Esophagus squamous epithelium (tissue), 5 donors: ENCODE measurements around the gene MDFI. TPM values are rescaled to one million over a fixed set of nuclear protein-coding genes. Genes with fewer than 3 reads are reported as not detected.

Experiments
- DNase-seq: peaks from one replicate; lab custom pipeline; 2025; lab: John Stamatoyannopoulos, UW
- H3K27ac ChIP-seq, 4 donors: fragments of 200-600 bp; sonication (generic); one replicate each; pipeline ENCODE4 v1.5.1; 2016 to 2019; ENCODE audit warnings: mild to moderate bottlenecking in 1 of 4
- H3K27me3 ChIP-seq, 4 donors: fragments of 200-600 bp; sonication (generic); 1 replicate in 3 of 4; 2 replicates in 1 of 4; pipeline versions ENCODE4 v1.5.1 to v1.6.0; 2017 to 2021; ENCODE audit warnings: antibody characterized with exemption in 1 of 4
- H3K36me3 ChIP-seq, 3 donors: fragments of 200-600 bp; sonication (generic); one replicate each; pipeline ENCODE4 v1.5.1; 2016 to 2019
- H3K4me1 ChIP-seq, 3 donors: fragments of 200-600 bp; sonication (generic); one replicate each; pipeline ENCODE4 v1.5.1; 2017 to 2019
- H3K4me3 ChIP-seq, 4 donors: fragments of 200-600 bp; sonication (generic); 1 replicate in 3 of 4; 2 replicates in 1 of 4; pipeline ENCODE4 v1.5.1; 2016 to 2019; ENCODE audit warnings: mild to moderate bottlenecking in 2 of 4, moderate library complexity in 1 of 4
- H3K9me3 ChIP-seq, 3 donors: fragments of 200-600 bp; sonication (generic); one replicate each; pipeline ENCODE4 v1.5.1; 2016 to 2019
- POLR2A ChIP-seq, 4 donors: fragments of 450-650 bp; IDR thresholded peaks; one replicate each; pipeline ENCODE4 v1.6.1; 2017; ENCODE audit warnings: antibody characterized with exemption in 4 of 4, mild to moderate bottlenecking in 4 of 4, moderate library complexity in 3 of 4
- WGBS, 2 donors: methylation state at CpG; one replicate each; pipeline ENCODE4 v1.1.5; 2018; 5-methylcytosine and 5-hydroxymethylcytosine counted together
- intact Hi-C: fragments of 100-400 bp; cut with DNase I; formaldehyde crosslinking; loops from one replicate; pipeline ENCODE4 v1.15.0; 2022
- small RNA-seq, 4 donors: library from RNA; depleted of rRNA; stranded (forward); fragments of <200 nt; gene quantifications; one replicate each; pipeline ENCODE3, GENCODE V24; 2016
- total RNA-seq, 4 donors: library from RNA; depleted of rRNA; stranded (reverse); fragments of >200 nt; gene quantifications; one replicate each; pipeline ENCODE4 v1.1.0, GENCODE V29; 2016
- TF ChIP-seq, protein P1 (sequence below), 6 experiments: fragments of 450-650 bp in 4 of 6; fragments of 200-600 bp in 2 of 6; sonication (generic) in 2 of 6; IDR thresholded peaks; one replicate each; pipeline ENCODE4 v1.5.1; 2016 to 2019; ENCODE audit warnings: antibody characterized with exemption in 6 of 6, mild to moderate bottlenecking in 4 of 6, moderate library complexity in 4 of 6
- donor health status: DM: yes; HTN: yes; CAD: no.

MDFI gene
- total RNA-seq, 4 donors from 2014 or later, result 50.5 to 105 (median 81.8) TPM

DNA sequence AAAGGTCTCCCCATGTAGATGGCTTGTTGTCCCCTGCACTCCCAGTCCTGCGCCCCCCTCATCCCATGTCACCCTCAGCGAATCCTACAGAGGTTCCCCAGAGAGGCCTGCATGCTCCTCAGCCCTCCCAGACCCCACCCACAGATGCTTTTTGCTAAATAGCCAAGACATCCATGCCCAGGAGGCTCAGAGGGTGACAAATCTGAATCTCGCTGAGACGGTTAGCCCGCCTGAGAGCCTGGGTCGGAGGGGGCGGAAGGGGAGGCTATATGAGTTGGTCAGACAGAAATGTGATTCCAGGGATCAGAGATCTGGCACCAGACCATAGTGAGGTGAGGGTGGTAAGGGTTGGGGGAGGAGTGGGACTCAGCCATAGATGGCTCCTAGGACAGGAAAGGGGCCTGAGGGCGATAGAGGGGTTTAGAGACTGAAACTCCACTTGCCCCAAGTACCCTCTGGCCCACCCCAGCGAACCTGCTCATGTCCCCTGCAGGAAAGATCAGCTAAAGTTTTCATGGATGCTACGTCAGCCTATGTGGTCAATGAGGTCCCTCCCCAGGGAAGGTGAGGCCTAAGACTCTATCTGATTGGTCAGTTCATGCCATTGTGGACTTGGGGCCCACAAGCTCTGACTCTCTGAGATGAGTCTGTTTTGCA, 63.9 kb downstream of the MDFI start:
- Histone ChIP-seq H3K36me3 (peaks cover 0 to 34% (median 0%) of the 10 kb centered on the region in 3 donors), H3K4me1 (peaks cover 27 to 45% (median 32%) of the 10 kb centered on the region in 3 donors), H3K27ac (no peak overlapping the region), H3K4me3 (no peak overlapping the region), H3K9me3 (no peaks in the 10 kb centered on the region), H3K27me3 (no peaks in the 10 kb centered on the region)
- WGBS, 2 donors, result 89 to 90% methylated on average over 7 to 9 of the region's 10 CpGs
- intact Hi-C loops, result no loop called here
- TF ChIP-seq, protein P1, sequence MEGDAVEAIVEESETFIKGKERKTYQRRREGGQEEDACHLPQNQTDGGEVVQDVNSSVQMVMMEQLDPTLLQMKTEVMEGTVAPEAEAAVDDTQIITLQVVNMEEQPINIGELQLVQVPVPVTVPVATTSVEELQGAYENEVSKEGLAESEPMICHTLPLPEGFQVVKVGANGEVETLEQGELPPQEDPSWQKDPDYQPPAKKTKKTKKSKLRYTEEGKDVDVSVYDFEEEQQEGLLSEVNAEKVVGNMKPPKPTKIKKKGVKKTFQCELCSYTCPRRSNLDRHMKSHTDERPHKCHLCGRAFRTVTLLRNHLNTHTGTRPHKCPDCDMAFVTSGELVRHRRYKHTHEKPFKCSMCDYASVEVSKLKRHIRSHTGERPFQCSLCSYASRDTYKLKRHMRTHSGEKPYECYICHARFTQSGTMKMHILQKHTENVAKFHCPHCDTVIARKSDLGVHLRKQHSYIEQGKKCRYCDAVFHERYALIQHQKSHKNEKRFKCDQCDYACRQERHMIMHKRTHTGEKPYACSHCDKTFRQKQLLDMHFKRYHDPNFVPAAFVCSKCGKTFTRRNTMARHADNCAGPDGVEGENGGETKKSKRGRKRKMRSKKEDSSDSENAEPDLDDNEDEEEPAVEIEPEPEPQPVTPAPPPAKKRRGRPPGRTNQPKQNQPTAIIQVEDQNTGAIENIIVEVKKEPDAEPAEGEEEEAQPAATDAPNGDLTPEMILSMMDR (IDR thresholded peaks at IDR 0.05), result no peak
- DNase-seq, result no peak

DNA sequence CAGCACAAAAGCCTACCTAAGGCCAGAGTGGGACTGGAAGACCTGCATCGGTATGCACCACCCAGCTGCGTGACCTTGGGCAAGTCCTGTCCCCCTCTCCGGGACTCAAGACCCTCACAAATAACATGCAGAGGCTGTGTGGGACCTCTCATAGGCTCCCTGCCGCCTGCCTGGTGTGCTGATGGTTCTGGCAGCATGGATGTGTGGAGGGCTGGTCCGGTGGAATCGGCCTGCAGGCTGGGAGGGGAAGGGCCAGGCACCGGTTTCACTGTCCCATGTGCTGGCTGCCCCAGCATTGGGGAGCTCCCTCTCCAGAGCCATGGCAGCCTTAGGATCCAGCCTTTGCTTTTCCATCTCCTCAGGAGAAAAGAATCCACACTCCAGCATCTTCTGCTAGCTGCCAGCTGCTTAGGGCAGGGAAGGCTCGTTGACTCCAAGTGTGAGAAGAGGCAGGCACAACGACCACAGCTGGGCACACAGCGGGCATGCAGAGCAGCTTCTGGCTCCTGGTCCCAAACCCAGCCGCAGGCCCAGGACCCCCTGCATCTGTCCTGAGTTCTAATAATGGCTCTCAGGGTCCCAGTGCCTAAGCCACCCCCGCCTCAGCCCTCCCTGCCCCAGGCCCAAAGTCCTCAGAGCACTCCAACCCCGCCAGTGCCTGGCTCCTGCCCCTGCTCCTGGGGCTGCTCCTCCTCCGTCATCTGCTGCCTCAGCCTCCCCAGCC, 64.7 kb downstream of the MDFI start:
- H3K9me3 ChIP-seq, result no peaks in the 10 kb centered on the region

More for the DNA sequence above, 64.7 kb downstream of the MDFI start:
- no peak overlapping the region for H3K27ac ChIP-seq
- WGBS, 2 donors, result 86 to 94% methylated on average over 3 to 7 of the region's 14 CpGs
- no peak overlapping the region for H3K4me3 ChIP-seq
- TF ChIP-seq POLR2A (IDR thresholded peaks at IDR 0.05), result no peak
- TF ChIP-seq, protein P1 (IDR thresholded peaks at IDR 0.05), result no peak
- peaks cover 34 to 52% (median 39%) of the 10 kb centered on the region in 3 donors for H3K4me1 ChIP-seq
- no peak for DNase-seq
- no peaks in the 10 kb centered on the region for H3K27me3 ChIP-seq
- intact Hi-C loops, result no loop called here
- peaks cover 0 to 30% (median 0%) of the 10 kb centered on the region in 3 donors for H3K36me3 ChIP-seq

Small RNAs within 50 kb of the gene (small RNA-seq; reads per million reads assigned to genes)
- gene MIR4641, result 0 reads per million in 4 donors

Other genes with a start within 250 kb of the MDFI start
- 10 to 100 TPM in 1 of 4 donors, 1 to 10 TPM in 3; 2.2 to 10.3 (median 6.8) TPM for gene FOXP4, start 92.1 kb upstream of the MDFI start, total RNA-seq
- 10 to 100 TPM in 3 of 4 donors, 1 to 10 TPM in 1; 7.0 to 17.5 (median 13.4) TPM for gene TFEB, start 97.1 kb downstream of the MDFI start, total RNA-seq
- gene PGC, start 108.9 kb downstream of the MDFI start, total RNA-seq, result under 1 TPM in 1 of 4 donors, not detected in 3; 0.95 TPM
- gene FRS3, start 141.4 kb downstream of the MDFI start, total RNA-seq, result 1 to 10 TPM in 2 of 4 donors, under 1 TPM in 2; 0.31 to 5.5 (median 1.5) TPM
- gene PRICKLE4, start 142.3 kb downstream of the MDFI start, total RNA-seq, result 10 to 100 TPM in 3 of 4 donors, 1 to 10 TPM in 1; 5.1 to 11.4 (median 10.8) TPM
- 100 to 1,000 TPM; 116 to 182 (median 150) TPM for gene TOMM6, start 149.2 kb downstream of the MDFI start, total RNA-seq